Fibroblast of the aortic adventitia (primary cell): ENCODE data around the gene CCDC92. TPM values are rescaled to one million over a fixed set of nuclear protein-coding genes. Genes with fewer than 3 reads are reported as not detected.

Source experiments
- DNase-seq: peaks from one replicate; pipeline ENCODE4 v3.0.0-alpha.2; 2010; ENCODE audit warnings: low read depth
- H3K4me3 ChIP-seq: 2 replicates; pipeline ENCODE4 v1.5.1; 2011; ENCODE audit warnings: low read depth, mild to moderate bottlenecking, control low read depth, low read length, moderate library complexity
- total RNA-seq: library from RNA; depleted of rRNA; stranded (reverse); fragments of >200 nt; gene quantifications from 2 replicates; pipeline ENCODE4 v1.2.3, GENCODE V29; 2012; ENCODE audit warnings: low replicate concordance
- TF ChIP-seq, protein P1 (sequence below): IDR thresholded peaks from 2 replicates; pipeline ENCODE4 v1.5.1; 2011; ENCODE audit warnings: mild to moderate bottlenecking, low read length, control low read depth, inconsistent platforms; ENCODE audit not compliant: insufficient read depth

Gene CCDC92
- total RNA-seq, 1 donor = 22.7 TPM

DNA sequence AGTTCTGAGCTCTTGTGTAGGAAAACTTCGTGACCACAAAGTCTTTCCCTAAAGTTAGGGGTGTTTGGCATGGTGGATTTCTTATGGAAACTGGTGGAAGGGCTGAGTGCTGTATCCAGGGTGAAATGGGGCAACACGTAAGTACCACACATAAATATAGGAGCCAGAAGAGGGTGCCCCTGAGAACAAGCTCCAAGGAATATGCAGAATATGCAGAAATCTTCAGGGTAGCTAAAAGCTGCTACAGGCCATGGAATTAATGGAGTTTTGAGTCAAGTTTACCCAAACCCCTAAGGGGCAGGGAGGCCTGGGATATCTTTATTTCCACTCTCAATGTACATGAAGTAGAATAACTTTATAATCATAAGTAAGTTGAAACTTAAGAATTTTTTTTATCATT is 44.4 kb upstream of the CCDC92 start:
- DNase-seq = no peak
- TF ChIP-seq, protein P1, sequence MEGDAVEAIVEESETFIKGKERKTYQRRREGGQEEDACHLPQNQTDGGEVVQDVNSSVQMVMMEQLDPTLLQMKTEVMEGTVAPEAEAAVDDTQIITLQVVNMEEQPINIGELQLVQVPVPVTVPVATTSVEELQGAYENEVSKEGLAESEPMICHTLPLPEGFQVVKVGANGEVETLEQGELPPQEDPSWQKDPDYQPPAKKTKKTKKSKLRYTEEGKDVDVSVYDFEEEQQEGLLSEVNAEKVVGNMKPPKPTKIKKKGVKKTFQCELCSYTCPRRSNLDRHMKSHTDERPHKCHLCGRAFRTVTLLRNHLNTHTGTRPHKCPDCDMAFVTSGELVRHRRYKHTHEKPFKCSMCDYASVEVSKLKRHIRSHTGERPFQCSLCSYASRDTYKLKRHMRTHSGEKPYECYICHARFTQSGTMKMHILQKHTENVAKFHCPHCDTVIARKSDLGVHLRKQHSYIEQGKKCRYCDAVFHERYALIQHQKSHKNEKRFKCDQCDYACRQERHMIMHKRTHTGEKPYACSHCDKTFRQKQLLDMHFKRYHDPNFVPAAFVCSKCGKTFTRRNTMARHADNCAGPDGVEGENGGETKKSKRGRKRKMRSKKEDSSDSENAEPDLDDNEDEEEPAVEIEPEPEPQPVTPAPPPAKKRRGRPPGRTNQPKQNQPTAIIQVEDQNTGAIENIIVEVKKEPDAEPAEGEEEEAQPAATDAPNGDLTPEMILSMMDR = no peak
- H3K4me3 ChIP-seq = no peak overlapping the region

DNA sequence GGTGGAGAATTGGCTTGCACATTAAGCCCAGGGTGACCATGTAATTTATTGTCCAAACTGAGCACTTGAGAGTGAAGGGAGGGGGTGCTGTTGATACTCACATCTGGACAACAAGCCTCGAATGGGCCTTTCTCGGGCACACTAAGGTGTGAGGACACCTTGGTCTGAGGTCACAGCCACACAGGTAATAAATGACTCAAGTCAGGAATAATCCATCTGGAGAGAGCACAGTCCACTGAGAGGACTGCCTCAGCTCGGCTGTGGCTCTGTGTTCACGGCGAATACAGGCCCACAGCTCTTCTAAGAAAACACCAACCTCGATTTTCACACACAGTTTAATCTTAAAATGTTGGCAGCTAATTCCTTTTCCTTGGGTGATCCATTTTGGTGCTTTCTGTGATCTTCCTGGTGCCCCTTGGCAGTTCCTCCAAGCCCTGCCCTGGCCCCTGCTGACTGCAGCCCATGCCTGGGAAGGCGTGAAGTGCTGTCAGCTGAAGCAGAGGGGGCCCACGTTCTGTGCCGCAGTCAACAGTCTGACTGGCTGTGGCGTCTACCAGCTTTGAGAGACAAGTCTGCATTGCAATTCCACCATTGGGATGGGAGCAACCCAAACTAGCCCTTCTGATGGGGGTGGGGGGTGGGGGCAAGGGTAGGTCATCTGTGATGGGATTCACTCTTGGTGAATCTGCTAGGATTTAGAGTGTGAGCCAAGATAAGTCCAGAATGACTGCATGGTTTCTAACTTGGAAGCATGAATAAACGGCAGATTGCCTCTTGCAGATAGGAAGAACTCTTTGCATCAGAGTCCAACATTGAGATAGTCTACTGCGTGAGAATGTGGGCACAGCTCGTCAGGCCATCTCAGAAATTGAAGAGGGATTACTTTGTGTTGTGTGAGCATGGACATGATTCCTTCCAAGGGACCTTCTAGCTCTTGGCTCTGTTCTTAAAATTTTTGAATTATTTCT is 43.1 kb upstream of the CCDC92 start:
- no peak overlapping the region for H3K4me3 ChIP-seq
- TF ChIP-seq, protein P1 = no peak
- no peak for DNase-seq

DNA sequence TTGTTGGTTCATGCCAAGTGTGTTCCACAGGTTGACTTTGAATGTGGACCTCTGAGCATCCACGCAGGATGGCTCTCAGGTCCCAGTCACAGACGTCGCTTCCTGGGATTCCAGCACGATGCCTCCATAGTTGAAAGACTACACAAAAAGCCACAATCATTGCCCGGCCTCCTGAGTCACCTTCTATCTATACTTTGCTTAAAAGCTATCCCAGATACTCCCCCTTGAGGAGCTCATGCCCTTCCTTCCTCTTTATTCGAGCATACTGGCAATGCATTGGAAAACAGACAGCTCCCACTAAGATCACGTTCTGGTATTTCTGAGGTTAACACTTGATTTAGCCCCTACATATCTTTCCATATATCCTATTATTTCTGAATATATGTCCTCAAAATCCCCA is 40.4 kb upstream of the CCDC92 start:
- no peak overlapping the region for H3K4me3 ChIP-seq
- TF ChIP-seq, protein P1 = no peak
- no peak for DNase-seq

DNA sequence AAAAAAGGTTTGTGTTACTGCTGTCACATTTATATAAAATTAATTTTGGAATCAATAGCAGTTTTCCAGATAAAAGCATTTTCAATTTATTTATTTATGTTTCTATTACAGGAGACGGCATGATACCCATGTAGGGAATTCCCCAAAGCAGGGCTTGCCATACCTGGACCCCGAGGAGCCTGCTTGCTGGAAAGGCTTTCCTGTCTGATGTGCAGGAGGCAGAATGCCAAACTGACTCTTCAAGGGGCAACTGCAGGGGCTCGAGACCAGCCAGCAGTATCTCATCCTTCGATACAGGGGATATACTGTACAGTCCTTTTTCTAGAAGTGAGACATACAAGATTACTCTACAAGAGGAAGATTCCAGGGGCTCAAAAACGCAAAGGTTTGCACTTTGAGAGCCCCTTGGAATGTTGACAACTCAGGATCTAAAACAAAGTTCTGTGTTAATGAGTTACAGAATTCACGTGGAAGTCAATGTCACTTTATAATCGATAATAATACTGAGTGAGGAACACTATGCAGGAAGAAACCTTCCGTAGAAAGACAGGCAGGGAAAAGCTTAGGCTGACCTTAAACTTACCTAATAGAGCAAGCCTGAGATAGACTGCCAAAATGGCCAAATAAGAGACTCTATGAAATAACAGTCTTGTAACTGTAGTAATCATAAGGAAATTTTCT is 38.9 kb upstream of the CCDC92 start:
- DNase-seq = no peak
- TF ChIP-seq, protein P1 = no peak
- H3K4me3 ChIP-seq = no peak overlapping the region

DNA sequence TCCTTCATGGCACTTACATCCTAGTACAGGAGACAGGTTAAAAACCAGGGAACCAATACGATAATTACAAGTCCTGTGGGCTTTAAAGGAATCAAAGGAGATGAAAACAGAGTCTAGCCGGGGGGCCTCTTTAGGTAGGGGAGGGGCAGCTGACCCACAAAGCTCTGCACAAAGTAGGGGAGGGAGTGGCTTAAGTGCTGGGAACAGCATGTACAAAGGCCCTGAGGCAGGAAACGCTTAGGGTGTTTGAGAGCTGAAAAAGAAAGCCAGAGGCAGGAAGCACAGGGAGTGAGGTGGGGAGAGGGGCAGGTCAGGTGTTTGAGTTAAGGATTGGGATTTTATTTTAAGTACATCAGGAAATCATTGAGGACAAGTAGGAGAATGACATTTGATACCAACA is 38.1 kb upstream of the CCDC92 start:
- no peak for DNase-seq
- TF ChIP-seq, protein P1 = no peak
- H3K4me3 ChIP-seq = no peak overlapping the region

DNA sequence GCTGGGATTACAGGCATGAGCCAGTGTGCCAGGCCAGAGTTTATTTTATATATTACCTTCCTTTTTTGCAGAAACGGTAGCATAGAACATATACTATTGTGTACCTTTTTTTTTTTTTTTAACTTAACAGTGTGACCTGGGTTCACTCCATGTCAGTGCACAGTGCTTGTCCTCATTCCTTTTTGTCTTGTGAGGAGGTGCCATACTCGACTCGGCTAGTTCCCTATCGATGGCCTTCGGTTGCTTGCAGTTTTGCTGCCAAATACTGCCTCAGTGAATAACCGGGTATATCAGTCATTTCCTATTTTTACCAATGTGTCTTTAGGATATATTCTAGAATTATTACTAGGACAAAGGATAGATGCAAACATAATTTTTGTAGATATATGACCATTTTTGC is 37.1 kb upstream of the CCDC92 start:
- H3K4me3 ChIP-seq = no peak overlapping the region
- no peak for DNase-seq
- TF ChIP-seq, protein P1 = no peak
